Hepatocyte (in vitro differentiated cells): ENCODE results near the gene SRCIN1.

Source experiments
- CTCF ChIP-seq: fragments of 200-600 bp; sonication (generic); IDR thresholded peaks from 2 replicates; pipeline ENCODE4 v1.5.1; 2016; ENCODE audit warnings: antibody characterized with exemption, mild to moderate bottlenecking; ENCODE audit not compliant: poor library complexity
- EZH2phosphoT487 ChIP-seq: fragments of 200-600 bp; sonication (generic); IDR thresholded peaks from one replicate; pipeline ENCODE4 v1.6.1; 2018; ENCODE audit warnings: antibody characterized with exemption, mild to moderate bottlenecking, low read depth, moderate library complexity; ENCODE audit not compliant: unreplicated experiment, severe bottlenecking

- TF ChIP-seq CTCF (no peak), EZH2phosphoT487 (no peak)
Observed at GRCh38 chr17:38561416-38562214, 44.1 kb downstream of the SRCIN1 start.
